Jurkat, Clone E6-1 (cell line): Measurements from ENCODE around the gene HIBCH. TPM values are rescaled to one million over a fixed set of nuclear protein-coding genes. Genes with fewer than 3 reads are reported as not detected.
"Not testable (repeated sequence)": the region's sequence is repeated elsewhere in the genome, so short reads cannot be mapped to it uniquely, and the experiment has no call there.

Experiments
- DNase-seq: peaks from one replicate; pipeline ENCODE4 v3.0.0-alpha.2; 2011; ENCODE audit warnings: low read depth, low spot score
- H3K4me3 ChIP-seq: 2 replicates; pipeline ENCODE4 v1.5.1; 2011; ENCODE audit warnings: mild to moderate bottlenecking, low read length, control low read depth, moderate library complexity
- polyA plus RNA-seq: library from polyadenylated mRNA; unstranded; fragments of >200 nt; gene quantifications from one replicate; pipeline ENCODE4 v1.2.1, GENCODE V29; 2012; ENCODE audit warnings: missing spikeins; ENCODE audit not compliant: insufficient read length, insufficient read depth

Gene HIBCH
- 29.5 TPM for polyA plus RNA-seq

GRCh38 chr2:190319555-190320498, at the start of gene HIBCH:
HIBCH (minus strand) TSS chr2:190319826; CDS start chr2:190319750, 76 bp downstream.
- DNase-seq: peak; percentile 88
- H3K4me3 ChIP-seq: peak within 1 kb of the TSS; percentile 79

- DNase-seq: no peak
- no peak overlapping the region for H3K4me3 ChIP-seq
Observed at GRCh38 chr2:190367091-190367490, 47.5 kb upstream of the HIBCH start.

- no peak for DNase-seq
- H3K4me3 ChIP-seq: no peak overlapping the region
Observed at GRCh38 chr2:190366248-190366753, 46.7 kb upstream of the HIBCH start.

- no peak for DNase-seq
- H3K4me3 ChIP-seq: no peak overlapping the region
Observed at GRCh38 chr2:190365499-190366204, 46.0 kb upstream of the HIBCH start.

GRCh38 chr2:190362894-190363293, 43.3 kb upstream of the HIBCH start:
- DNase-seq: no peak
- no peak overlapping the region for H3K4me3 ChIP-seq

GRCh38 chr2:190361572-190361971, 41.9 kb upstream of the HIBCH start:
- DNase-seq: no peak
- no peak overlapping the region for H3K4me3 ChIP-seq

- DNase-seq: no peak
- H3K4me3 ChIP-seq: no peak overlapping the region
Observed at GRCh38 chr2:190360965-190361364, 41.3 kb upstream of the HIBCH start.

- no peak overlapping the region for H3K4me3 ChIP-seq
- no peak for DNase-seq
Observed at GRCh38 chr2:190360561-190360960, 40.9 kb upstream of the HIBCH start.

- H3K4me3 ChIP-seq, DNase-seq: not testable (repeated sequence)
Observed at GRCh38 chr2:190358655-190359448, 39.2 kb upstream of the HIBCH start.

GRCh38 chr2:190357600-190357999, 38.0 kb upstream of the HIBCH start:
- no peak for DNase-seq
- no peak overlapping the region for H3K4me3 ChIP-seq

GRCh38 chr2:190355968-190356644, 36.5 kb upstream of the HIBCH start:
- no peak overlapping the region for H3K4me3 ChIP-seq
- DNase-seq: no peak

- DNase-seq: no peak
- H3K4me3 ChIP-seq: no peak overlapping the region
Observed at GRCh38 chr2:190354003-190354690, 34.5 kb upstream of the HIBCH start.

GRCh38 chr2:190353537-190353899, 33.9 kb upstream of the HIBCH start:
- H3K4me3 ChIP-seq: no peak overlapping the region
- no peak for DNase-seq

- no peak for DNase-seq
- no peak overlapping the region for H3K4me3 ChIP-seq
Observed at GRCh38 chr2:190352668-190353536, 33.3 kb upstream of the HIBCH start.

GRCh38 chr2:190351955-190352354, 32.3 kb upstream of the HIBCH start:
- DNase-seq: no peak
- no peak overlapping the region for H3K4me3 ChIP-seq

GRCh38 chr2:190350371-190350770, 30.7 kb upstream of the HIBCH start:
- no peak for DNase-seq
- no peak overlapping the region for H3K4me3 ChIP-seq

GRCh38 chr2:190344276-190344827, 24.7 kb upstream of the HIBCH start:
- no peak overlapping the region for H3K4me3 ChIP-seq
- DNase-seq: no peak
